ENCODE measurements around the gene WDR26.
"Not testable (repeated sequence)": the region's sequence is repeated elsewhere in the genome, so short reads cannot be mapped to it uniquely, and the experiment has no call there.

WDR26 gene

DNA sequence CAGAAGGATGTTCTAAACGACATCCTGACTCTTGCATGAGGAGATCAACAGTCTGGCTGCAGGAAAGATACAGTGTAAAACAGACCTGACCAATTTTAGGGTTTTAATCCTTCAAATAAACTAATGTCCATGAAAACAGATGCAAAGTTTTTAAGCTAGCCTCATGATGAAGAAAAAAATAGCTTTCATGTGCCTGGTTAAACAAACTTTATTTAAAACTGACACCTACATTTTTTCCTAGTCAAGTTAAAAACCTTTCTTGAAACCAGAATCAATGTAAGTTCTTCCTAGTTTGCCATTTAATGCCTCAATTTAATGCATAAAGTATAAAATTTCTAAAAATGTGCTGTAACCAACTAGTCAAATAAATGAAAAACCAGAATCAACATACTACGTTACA lies 2.9 kb downstream of the WDR26 start:
- TF ChIP-seq, protein P1, sequence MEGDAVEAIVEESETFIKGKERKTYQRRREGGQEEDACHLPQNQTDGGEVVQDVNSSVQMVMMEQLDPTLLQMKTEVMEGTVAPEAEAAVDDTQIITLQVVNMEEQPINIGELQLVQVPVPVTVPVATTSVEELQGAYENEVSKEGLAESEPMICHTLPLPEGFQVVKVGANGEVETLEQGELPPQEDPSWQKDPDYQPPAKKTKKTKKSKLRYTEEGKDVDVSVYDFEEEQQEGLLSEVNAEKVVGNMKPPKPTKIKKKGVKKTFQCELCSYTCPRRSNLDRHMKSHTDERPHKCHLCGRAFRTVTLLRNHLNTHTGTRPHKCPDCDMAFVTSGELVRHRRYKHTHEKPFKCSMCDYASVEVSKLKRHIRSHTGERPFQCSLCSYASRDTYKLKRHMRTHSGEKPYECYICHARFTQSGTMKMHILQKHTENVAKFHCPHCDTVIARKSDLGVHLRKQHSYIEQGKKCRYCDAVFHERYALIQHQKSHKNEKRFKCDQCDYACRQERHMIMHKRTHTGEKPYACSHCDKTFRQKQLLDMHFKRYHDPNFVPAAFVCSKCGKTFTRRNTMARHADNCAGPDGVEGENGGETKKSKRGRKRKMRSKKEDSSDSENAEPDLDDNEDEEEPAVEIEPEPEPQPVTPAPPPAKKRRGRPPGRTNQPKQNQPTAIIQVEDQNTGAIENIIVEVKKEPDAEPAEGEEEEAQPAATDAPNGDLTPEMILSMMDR (IDR thresholded peaks at IDR 0.05; ENCODE audit: extremely low read depth, insufficient read depth, missing control alignments): no peak
- in situ Hi-C loops (cut with MboI; ENCODE audit: low pct_unique_long_range_greater_than_20kb, low sequenced_read_pairs, unreplicated experiment): no loop called here
- no peak for DNase-seq (ENCODE audit: low spot score)

- DNase-seq (ENCODE audit: low spot score): peak; percentile 55
- in situ Hi-C loops (cut with MboI; ENCODE audit: low pct_unique_long_range_greater_than_20kb, low sequenced_read_pairs, unreplicated experiment): no loop called here
- TF ChIP-seq, protein P1 (IDR thresholded peaks at IDR 0.05; ENCODE audit: extremely low read depth, insufficient read depth, missing control alignments): no peak
These were observed 4.0 kb downstream of the WDR26 start for GRCh38 chr1:224430511-224431113.

GRCh38 chr1:224429616-224430326 lies 4.8 kb downstream of the WDR26 start:
- TF ChIP-seq, protein P1 (IDR thresholded peaks at IDR 0.05; ENCODE audit: extremely low read depth, insufficient read depth, missing control alignments): no peak
- no peak for DNase-seq (ENCODE audit: low spot score)
- in situ Hi-C loops (cut with MboI; ENCODE audit: low pct_unique_long_range_greater_than_20kb, low sequenced_read_pairs, unreplicated experiment): no loop called here

GRCh38 chr1:224428713-224429112 lies 5.9 kb downstream of the WDR26 start:
- in situ Hi-C loops (cut with MboI; ENCODE audit: low pct_unique_long_range_greater_than_20kb, low sequenced_read_pairs, unreplicated experiment); DNase-seq (ENCODE audit: low spot score): not testable (repeated sequence)

- TF ChIP-seq, protein P1 (IDR thresholded peaks at IDR 0.05; ENCODE audit: extremely low read depth, insufficient read depth, missing control alignments): no peak
- in situ Hi-C loops (cut with MboI; ENCODE audit: low pct_unique_long_range_greater_than_20kb, low sequenced_read_pairs, unreplicated experiment): no loop called here
- no peak for DNase-seq (ENCODE audit: low spot score)
These were observed 7.3 kb downstream of the WDR26 start for GRCh38 chr1:224427346-224427745.

DNA sequence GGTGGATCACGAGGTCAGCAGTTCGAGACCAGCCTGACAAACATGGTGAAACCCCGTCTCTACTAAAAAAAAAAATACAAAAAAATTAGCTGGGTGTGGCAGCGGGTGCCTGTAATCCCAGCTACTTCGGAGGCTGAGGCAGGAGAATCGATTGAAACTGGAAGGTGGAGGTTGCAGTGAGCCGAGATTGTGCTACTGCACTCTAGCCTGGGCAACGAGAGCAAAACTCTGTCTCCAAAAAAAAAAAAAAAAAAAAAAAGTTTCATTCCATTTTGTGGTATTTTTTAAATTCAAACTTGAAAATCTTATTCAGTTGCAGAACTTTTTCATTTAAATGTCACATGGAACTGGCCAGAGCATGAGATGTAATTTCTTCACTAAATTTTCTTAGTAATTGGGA lies 7.7 kb downstream of the WDR26 start:
- DNase-seq (ENCODE audit: low spot score); in situ Hi-C loops (cut with MboI; ENCODE audit: low pct_unique_long_range_greater_than_20kb, low sequenced_read_pairs, unreplicated experiment): not testable (repeated sequence)

- TF ChIP-seq, protein P1 (IDR thresholded peaks at IDR 0.05; ENCODE audit: extremely low read depth, insufficient read depth, missing control alignments): no peak
- in situ Hi-C loops (cut with MboI; ENCODE audit: low pct_unique_long_range_greater_than_20kb, low sequenced_read_pairs, unreplicated experiment): no loop called here
- no peak for DNase-seq (ENCODE audit: low spot score)
These were observed 9.2 kb downstream of the WDR26 start for GRCh38 chr1:224425279-224425884.
